ENCODE measurements around the gene GRB10. TPM values are rescaled to one million over a fixed set of nuclear protein-coding genes. Genes with fewer than 3 reads are reported as not detected.

The GRB10 gene
- total and polyA plus RNA-seq, 2 of the 8 experiments (the other 6 are each of a cell fraction or from before 2014, with no cell fraction given) = 35.7 to 97.0 TPM

- Histone ChIP-seq H3K36me3 (ENCODE audit: control insufficient read depth in 2 of 4, insufficient read depth in 4 of 4, low read length in 3 of 4) (peaks cover 0 to 3% (median under 1%) of the 10 kb centered on the region in 4 experiments; a peak in 1 of 8 replicates), H2AFZ (ENCODE audit: low read length) (no peak overlapping the region), H2BK12ac (ENCODE audit: low read depth, low read length) (no peak overlapping the region), H4K91ac (replicated peaks; ENCODE audit: insufficient read length, low read length) (no peak overlapping the region), H3K4me2 (ENCODE audit: insufficient read depth in 1 of 2, low read depth in 2 of 2, low read length in 2 of 2) (no peak overlapping the region), H4K8ac (ENCODE audit: extremely low read depth, insufficient read depth, low read length) (no peak overlapping the region), H3K23ac (ENCODE audit: insufficient read length) (no peak overlapping the region), H2BK20ac (ENCODE audit: low read length) (no peak overlapping the region), H2BK120ac (replicated peaks; ENCODE audit: low read depth, low read length) (no peak overlapping the region), H3K9me3 (ENCODE audit: insufficient read depth in 2 of 2, low read depth in 1 of 2, low read length in 1 of 2) (no peaks in the 10 kb centered on the region), H3K18ac (ENCODE audit: extremely low read depth, low read length) (no peak overlapping the region), H3K4me1 (replicated peaks in 1 of 4; ENCODE audit: control insufficient read depth in 3 of 4, insufficient read depth in 4 of 4, low read length in 3 of 4) (no peaks in the 10 kb centered on the region; a peak in 1 of 7 replicates), H2BK15ac (ENCODE audit: low read length) (no peak overlapping the region), H3K9ac (replicated peaks in 1 of 4; ENCODE audit: extremely low read depth in 1 of 4, low read depth in 3 of 4, low read length in 3 of 4) (no peak overlapping the region), H2BK5ac (ENCODE audit: low read depth, low read length) (no peak overlapping the region), H3K79me1 (ENCODE audit: low read depth, low read length) (peaks cover 6% of the 10 kb centered on the region), H3K4ac (replicated peaks; ENCODE audit: insufficient read length, low read depth, low read length) (no peak overlapping the region), H3K27ac (ENCODE audit: low read depth, low read length) (no peak overlapping the region), H4K5ac (ENCODE audit: insufficient read length, low read depth, low read length) (no peak overlapping the region), H3K14ac (ENCODE audit: insufficient read length) (no peak overlapping the region), H4K20me1 (replicated peaks in 1 of 2; ENCODE audit: control insufficient read depth in 1 of 2, insufficient read depth in 2 of 2, low read length in 2 of 2) (peaks cover 0 to 6% of the 10 kb centered on the region in 2 experiments), H3K4me3 (ENCODE audit: extremely low read depth in 1 of 4, insufficient read depth in 2 of 4, low read depth in 3 of 4, low read length in 4 of 4) (no peak overlapping the region), H3K27me3 (replicated peaks in 1 of 4; ENCODE audit: control insufficient read depth in 3 of 4, extremely low read depth in 1 of 4, insufficient read depth in 3 of 4, low read length in 3 of 4) (no peaks in the 10 kb centered on the region), H2AK5ac (ENCODE audit: low read depth, low read length) (no peak overlapping the region), H3K56ac (replicated peaks; ENCODE audit: insufficient read length, low read depth, low read length) (no peak overlapping the region), H3K23me2 (ENCODE audit: low read depth, low read length) (no peaks in the 10 kb centered on the region), H3K79me2 (ENCODE audit: control insufficient read depth in 1 of 2, insufficient read depth in 2 of 2, low read length in 2 of 2) (no peaks in the 10 kb centered on the region)
- ChIA-PET POLR2A (ENCODE audit: partially characterized antibody) (no interaction called here), CTCF (ENCODE audit: partially characterized antibody) (interaction anchor here (0.7 to 1.4 kb wide), 6 partner anchors 10 to 485 kb away, joined by 3 to 5 read pairs (median 3); no protein-coding TSS in a partner anchor)
- no peak for TF ChIP-seq CHD1 (IDR thresholded peaks at IDR 0.05; ENCODE audit: low read depth, low read length)
- TF ChIP-seq EZH2 (IDR thresholded peaks at IDR 0.05; ENCODE audit: low read depth, low read length, severe bottlenecking) = no peak
- FAIRE-seq (no peak), DNase-seq (ENCODE audit: low read depth in 1 of 2, low spot score in 2 of 2) (no peak)
- 86% methylated on average over 16 of the region's 16 CpGs; no CpG with 5 or more reads in 1 of the 2 experiments for WGBS, 2 experiments (ENCODE audit: extremely low coverage in 1 of 2, insufficient coverage in 1 of 2, insufficient read length in 1 of 2, insufficient replicate concordance in 2 of 2, low coverage in 1 of 2, low lambda C conversion rate in 2 of 2, missing lambda C conversion rate in 1 of 2)
Measured at GRCh38 chr7:50656141-50656895, 126.4 kb downstream of the GRB10 start.

Data from H1 (cell line).